Fibroblast of upper back skin (primary cell): ENCODE results near the gene DGKB.
"Not testable (repeated sequence)": the region's sequence is repeated elsewhere in the genome, so short reads cannot be mapped to it uniquely, and the experiment has no call there.

Source experiments
- DNase-seq: peaks from one replicate; pipeline ENCODE4 v3.0.0-alpha.2; 2013

Gene DGKB

DNA sequence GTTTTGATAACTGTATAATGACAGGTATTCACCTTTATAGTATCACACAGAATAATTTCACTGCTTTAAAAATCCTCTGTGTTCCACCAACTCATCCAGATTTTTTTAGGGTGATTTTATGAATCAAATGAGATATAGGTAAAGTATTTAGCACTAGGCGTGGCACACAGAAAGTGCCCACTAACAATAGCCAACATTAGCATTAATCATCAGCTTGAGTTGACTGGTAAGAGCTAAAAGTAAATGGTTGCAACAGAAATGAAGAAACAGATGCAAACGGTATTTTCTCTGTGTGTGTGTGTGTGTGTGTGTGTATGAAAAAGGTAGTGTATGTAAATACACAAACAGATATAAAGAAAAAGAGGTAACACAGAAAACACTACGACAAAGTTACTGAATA is 534.3 kb downstream of the DGKB start:
- no peak for DNase-seq

DNA sequence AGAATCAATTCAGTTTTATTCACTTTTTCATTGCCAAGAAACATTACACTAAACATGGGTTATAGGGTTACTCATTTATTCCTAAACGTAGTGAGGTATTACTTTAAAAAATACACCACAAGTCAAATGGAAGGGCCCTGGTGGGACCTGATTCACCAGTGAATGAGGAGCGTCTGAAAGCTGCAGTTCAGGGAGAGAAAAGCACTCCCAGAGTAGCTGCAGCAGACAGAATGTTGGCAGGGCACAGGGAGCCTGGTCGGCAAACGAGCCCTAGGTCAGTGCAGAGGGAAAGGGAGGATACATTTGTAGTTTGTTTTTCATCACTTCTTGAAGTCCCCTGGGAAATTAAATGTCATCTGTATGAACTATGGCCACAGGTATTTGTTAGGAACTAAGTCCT is 551.4 kb downstream of the DGKB start:
- DNase-seq = peak; percentile 2

GRCh38 chr7:14341200-14341775 is 561.3 kb downstream of the DGKB start:
- DNase-seq = no peak

GRCh38 chr7:14340393-14341074 is 562.0 kb downstream of the DGKB start:
- DNase-seq = no peak

DNA sequence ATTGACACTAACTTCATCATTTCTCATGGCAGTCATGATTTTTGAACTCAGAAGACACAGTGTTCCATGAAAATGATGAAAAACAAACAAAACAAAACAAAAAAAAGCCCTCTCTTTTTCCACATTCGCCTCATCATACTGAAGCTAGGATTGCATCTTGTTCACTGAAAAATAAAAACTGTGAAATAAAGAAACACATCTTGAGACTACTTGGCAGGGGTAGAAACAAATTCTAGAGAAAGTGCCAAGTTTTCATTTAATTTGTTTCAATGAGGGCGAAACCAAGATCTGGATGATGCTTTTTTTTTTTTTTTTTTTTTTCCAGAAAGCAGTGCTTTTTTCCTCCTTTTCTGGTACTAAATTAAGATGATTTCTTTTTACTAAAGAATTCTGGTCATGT is 562.7 kb downstream of the DGKB start:
- no peak for DNase-seq

GRCh38 chr7:14336256-14336655 is 566.3 kb downstream of the DGKB start:
- DNase-seq = no peak

DNA sequence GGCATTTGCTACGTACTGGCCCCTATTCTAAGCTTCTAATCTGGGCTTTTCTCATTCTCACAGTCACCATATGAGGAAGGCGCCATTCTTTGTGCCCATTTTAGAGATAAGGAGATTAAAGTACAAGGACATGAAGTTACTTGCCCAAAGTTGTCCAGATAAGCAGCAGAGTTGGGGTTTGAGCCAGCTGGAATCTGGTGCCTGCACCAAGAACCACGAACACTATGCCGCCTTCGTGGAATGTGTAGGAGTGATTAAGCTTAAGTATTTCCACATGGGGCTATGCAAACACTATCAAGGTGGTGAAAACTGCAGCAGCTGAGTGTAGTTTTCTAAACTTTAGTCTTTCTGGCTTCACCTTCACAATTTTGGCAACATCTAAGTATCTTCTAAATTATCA is 570.4 kb downstream of the DGKB start:
- peak; percentile 22 for DNase-seq

GRCh38 chr7:14324767-14325166 is 577.8 kb downstream of the DGKB start:
- DNase-seq = no peak

- no peak for DNase-seq
These were observed 579.8 kb downstream of the DGKB start for GRCh38 chr7:14322724-14323123.

DNA sequence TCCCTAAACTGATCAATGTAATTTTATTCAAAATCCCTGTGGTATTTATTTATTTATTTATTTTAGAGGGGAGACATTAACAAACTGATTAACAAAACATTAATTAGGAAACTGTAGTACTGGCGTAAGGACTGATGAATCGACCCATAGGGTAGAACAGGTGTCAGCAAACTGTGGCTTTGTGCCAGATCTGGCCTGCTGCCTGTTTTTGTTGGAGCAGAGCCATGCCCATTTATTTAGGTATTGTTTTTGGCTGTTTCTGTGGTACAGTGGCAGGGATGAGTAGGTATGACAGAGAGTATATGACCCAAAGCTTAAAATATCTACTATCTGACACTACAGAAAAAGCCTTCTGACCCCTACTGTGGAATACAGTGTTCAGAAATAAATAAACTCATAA is 580.6 kb downstream of the DGKB start:
- no peak for DNase-seq

GRCh38 chr7:14309432-14309831 is 593.1 kb downstream of the DGKB start:
- no peak for DNase-seq

- peak; percentile 19 for DNase-seq
These were observed 597.2 kb downstream of the DGKB start for GRCh38 chr7:14305233-14305866.

GRCh38 chr7:14303536-14303935 is 599.0 kb downstream of the DGKB start:
- DNase-seq = no peak

- no peak for DNase-seq
These were observed 607.9 kb downstream of the DGKB start for GRCh38 chr7:14294637-14295036.

DNA sequence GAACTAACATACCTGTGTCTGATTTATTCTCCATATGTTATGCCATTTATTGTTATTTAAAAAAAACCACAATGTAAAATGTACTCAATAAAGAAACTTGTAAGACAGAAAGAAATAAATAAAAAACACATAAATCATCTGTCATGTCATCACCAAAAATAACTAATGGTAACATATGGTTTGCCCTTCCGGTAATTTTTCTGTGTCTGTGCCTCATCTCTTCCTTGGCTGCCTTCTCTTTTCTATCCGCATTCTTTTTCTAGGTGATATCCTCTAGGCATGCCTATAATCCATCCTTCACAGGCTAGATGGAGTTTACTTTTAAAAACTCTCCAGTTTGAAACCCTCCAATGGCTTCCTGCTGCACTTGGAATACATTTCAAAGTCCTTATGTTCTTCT is 609.1 kb downstream of the DGKB start:
- DNase-seq = no peak

DNA sequence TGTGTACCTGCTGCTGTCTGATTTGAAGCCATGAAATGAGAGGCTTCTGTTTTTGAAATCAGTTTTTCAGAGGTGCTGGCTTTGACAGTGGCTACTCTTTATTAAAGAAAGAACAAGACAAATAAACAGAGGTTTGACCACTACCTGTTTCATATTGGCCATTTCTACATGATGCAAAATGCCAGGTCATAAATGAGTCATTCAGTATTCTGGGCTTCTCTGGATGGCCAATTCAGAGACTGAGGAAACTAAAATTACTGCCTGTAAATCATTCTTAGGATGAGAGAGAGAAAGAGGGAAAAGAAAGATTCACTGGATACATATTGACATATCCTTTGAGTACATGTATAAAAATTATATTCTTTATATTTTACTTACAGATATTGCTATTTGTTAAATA is 609.8 kb downstream of the DGKB start:
- DNase-seq = no peak

DNA sequence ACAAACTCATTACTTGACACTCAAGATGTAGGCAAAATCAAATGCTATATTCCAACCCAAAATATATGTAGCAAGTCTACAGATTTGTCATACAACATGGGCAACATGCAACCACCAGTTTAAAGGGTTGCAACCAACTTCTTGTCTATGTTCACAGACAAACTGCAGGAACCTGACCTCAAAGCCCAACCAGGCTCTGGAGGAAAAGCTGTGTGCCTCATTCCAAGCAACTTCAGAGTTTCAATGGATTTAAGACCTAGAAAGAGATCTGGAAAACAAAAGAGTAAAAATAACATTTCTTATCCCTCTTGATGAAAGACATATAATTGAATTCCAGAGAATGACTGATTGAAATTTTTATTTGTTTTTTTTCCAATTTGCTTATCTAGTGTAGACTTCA is 612.6 kb downstream of the DGKB start:
- no peak for DNase-seq

- no peak for DNase-seq
These were observed 613.9 kb downstream of the DGKB start for GRCh38 chr7:14288701-14289100.

- DNase-seq = no peak
These were observed 615.2 kb downstream of the DGKB start for GRCh38 chr7:14287398-14287797.

GRCh38 chr7:14286036-14286435 is 616.5 kb downstream of the DGKB start:
- no peak for DNase-seq

DNA sequence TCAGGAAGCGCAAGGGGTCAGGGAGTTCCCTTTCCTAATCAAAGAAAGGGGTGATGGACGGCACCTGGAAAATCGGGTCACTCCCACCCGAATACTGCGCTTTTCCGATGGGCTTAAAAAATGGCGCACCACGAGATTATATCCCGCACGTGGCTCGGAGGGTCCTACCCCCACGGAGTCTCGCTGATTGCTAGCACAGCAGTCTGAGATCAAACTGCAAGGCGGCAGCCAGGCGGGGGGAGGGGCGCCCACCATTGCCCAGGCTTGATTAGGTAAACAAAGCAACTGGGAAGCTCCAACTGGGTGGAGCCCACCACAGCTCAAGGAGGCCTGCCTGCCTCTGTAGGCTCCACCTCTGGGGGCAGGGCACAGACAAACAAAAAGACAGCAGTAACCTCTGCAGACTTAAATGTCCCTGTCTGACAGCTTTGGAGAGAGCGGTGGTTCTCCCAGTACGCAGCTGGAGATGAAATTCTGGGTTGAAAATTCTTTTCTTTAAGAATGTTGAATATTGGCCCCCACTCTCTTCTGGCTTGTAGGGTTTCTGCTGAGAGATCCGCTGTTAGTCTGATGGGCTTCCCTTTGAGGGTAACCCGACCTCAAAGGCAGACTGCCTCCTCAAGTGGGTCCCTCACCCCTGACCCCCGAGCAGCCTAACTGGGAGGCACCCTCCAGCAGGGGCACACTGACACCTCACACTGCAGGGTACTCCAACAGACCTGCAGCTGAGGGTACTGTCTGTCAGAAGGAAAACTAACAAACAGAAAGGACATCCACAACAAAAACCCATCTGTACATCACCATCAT is 623.3 kb downstream of the DGKB start:
- not testable (repeated sequence) for DNase-seq

DNA sequence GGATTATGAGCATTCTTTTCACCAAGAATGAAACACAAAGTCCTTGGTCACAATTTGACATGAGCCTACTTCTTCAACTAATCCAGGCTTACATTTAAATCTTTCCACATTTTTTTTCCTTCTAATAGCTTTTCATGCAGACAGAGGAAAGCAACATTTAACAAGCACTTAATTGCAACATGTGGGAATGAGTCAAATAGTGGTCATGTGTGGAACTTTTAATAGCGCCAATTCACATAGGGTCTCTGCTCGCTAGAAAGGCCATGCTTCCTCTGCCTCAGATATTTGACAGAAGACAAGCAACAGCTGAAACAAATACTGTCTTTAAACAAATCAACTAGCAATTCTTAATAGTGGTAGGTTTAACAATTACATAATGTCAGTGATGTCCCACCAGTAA is 627.2 kb downstream of the DGKB start:
- peak; percentile 12 for DNase-seq

DNA sequence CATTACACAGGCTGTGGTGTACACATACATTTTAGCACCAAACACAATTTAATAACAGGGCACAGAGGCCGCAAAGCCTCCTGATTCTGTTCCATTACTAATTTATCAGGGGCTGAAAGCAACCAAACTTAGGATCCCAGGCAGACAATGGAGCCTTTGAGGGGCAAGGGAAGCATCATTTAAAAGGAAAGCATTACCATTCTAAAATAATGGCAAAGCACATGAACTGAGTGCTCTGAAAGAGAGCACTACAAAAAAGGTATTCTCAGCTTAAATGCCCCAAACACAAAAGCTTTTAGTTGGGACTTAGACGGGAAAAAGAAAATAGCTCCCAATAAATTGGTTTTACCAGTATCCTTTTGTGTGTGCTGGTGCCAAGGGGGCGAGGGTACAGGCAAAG is 631.1 kb downstream of the DGKB start:
- no peak for DNase-seq

GRCh38 chr7:14270099-14270498 is 632.5 kb downstream of the DGKB start:
- DNase-seq = no peak
